GM13976 (cell line): ENCODE results near the gene HIP1R.

ENCODE experiments used
- DNase-seq: peaks from one replicate; pipeline ENCODE4 v3.0.0; 2012; ENCODE audit warnings: low spot score
- in situ Hi-C: fragments of 300-500 bp; cut with MboI; formaldehyde crosslinking; loops from one replicate; pipeline ENCODE4 v1.12.0; 2022; ENCODE audit warnings: low sequenced_read_pairs, mixed read lengths, inconsistent platforms; ENCODE audit not compliant: unreplicated experiment
- TF ChIP-seq, protein P1 (sequence below): IDR thresholded peaks from 2 replicates; pipeline ENCODE4 v1.5.1; 2012; ENCODE audit warnings: borderline replicate concordance, mild to moderate bottlenecking; ENCODE audit not compliant: insufficient read depth; ENCODE audit errors: extremely low read depth, missing control alignments, control extremely low read depth

Gene HIP1R

DNA sequence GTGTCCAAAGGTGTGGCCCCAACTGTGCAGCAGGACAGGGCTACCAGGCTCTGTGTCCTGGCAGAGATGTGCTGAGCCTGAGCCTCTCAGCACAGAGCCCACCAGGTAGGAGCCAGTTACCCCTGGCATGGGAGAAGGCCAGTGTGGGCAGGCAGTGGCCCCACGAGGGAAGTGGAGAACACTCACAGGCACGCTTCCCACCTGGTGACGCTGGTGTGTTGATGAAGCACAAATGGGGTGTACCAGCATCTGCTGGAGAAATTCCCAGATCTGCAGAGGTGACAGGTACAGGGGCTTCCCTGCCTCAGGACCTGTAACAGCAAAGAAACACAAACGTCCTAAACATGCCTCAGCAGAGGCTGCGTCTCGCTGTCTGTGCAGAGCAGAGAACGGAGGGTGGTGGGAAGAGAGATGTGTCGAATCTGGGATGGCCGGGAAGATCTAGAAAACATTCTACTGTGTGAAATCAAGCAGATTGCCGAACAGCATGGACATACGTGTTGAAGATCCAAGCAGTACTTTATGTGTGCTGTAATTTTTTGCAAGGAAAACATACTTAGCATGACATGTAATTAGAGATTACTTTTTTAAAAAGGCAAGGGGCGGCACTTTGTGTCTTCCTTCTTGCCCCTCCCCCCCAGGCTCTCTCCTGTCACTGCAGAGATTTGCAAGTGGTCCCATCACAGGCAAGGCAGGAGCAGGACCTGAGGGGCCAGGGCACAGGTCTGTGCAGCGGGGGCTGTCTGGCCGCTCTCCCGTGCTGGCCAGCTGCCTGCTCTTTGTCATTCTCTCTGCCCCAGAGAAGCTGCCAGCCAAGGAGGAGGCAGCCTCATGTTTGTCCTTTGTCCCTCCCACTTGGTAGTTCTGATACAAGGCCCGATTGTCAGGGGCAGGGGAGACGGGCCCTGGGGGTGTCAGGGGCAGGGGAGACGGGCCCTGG lies 17.3 kb downstream of the HIP1R start:
- TF ChIP-seq, protein P1, sequence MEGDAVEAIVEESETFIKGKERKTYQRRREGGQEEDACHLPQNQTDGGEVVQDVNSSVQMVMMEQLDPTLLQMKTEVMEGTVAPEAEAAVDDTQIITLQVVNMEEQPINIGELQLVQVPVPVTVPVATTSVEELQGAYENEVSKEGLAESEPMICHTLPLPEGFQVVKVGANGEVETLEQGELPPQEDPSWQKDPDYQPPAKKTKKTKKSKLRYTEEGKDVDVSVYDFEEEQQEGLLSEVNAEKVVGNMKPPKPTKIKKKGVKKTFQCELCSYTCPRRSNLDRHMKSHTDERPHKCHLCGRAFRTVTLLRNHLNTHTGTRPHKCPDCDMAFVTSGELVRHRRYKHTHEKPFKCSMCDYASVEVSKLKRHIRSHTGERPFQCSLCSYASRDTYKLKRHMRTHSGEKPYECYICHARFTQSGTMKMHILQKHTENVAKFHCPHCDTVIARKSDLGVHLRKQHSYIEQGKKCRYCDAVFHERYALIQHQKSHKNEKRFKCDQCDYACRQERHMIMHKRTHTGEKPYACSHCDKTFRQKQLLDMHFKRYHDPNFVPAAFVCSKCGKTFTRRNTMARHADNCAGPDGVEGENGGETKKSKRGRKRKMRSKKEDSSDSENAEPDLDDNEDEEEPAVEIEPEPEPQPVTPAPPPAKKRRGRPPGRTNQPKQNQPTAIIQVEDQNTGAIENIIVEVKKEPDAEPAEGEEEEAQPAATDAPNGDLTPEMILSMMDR: no peak
- no peak for DNase-seq
- in situ Hi-C loops: loop anchor here (25.0 kb wide), 1 partner anchor 385 kb away; the partner anchor contains the start of genes MPHOSPH9 and MTRFR

GRCh38 chr12:122853582-122854245 lies 18.5 kb downstream of the HIP1R start:
- no peak for DNase-seq
- in situ Hi-C loops: loop anchor here (25.0 kb wide), 1 partner anchor 384 kb away; the partner anchor contains the start of genes MPHOSPH9 and MTRFR
- TF ChIP-seq, protein P1: no peak

DNA sequence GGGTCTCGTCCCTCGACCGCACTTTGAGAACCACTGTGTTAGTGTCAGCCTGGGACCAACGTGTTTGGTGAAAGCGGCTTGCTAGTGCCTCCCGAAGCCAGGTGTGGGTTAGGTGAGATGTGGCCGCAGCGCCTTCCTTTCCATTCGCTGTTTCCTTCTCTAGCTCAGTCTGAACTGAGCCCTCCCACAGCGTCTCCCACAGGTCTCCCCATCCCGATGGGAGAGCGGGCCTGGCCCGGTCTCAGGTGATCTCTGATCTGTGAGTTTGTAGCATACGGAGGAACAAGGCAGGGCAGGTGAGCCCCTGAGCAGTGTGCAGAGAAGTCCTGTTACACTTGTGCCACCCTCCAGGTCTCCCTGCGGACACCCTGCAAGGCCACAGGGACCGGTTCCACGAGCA lies 19.3 kb downstream of the HIP1R start:
- DNase-seq: no peak
- in situ Hi-C loops: loop anchor here (25.0 kb wide), 1 partner anchor 383 kb away; the partner anchor contains the start of genes MPHOSPH9 and MTRFR
- TF ChIP-seq, protein P1: no peak

DNA sequence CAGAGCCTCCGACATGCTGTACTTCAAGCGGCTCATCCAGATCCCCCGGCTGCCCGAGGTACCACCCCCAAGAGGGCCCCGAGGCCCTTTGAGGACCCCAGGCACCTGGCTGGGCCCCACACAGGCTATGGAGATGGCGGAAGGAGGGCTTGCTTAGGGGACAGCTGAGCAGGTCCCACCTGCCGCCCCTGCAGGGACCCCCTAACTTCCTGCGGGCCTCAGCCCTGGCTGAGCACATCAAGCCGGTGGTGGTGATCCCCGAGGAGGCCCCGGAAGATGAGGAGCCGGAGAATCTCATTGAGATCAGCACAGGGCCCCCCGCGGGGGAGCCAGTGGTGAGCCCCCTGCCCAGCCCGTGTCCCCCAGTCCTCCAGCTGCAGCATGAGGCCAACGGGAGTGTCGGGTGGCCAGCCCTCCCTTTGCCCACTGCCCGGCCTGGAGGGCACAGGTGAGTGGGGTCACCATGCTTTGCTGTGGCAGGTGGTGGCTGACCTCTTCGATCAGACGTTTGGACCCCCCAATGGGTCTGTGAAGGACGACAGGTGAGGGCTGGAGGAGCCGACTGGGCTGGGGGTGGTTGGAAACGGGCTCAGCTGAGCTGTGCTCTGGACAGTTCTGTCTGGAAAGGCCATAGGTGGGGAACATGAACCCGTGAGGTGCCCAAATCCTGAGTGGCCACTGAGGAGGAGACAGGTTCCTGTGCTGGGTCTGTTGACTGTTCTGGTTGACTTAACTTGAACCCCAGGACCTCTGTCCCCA lies 20.0 kb downstream of the HIP1R start:
- TF ChIP-seq, protein P1: no peak
- DNase-seq: no peak
- in situ Hi-C loops: loop anchor here (5.0 to 25.0 kb wide), 2 partner anchors 97 to 382 kb away; partner anchors contain the start of genes MPHOSPH9 and MTRFR

DNA sequence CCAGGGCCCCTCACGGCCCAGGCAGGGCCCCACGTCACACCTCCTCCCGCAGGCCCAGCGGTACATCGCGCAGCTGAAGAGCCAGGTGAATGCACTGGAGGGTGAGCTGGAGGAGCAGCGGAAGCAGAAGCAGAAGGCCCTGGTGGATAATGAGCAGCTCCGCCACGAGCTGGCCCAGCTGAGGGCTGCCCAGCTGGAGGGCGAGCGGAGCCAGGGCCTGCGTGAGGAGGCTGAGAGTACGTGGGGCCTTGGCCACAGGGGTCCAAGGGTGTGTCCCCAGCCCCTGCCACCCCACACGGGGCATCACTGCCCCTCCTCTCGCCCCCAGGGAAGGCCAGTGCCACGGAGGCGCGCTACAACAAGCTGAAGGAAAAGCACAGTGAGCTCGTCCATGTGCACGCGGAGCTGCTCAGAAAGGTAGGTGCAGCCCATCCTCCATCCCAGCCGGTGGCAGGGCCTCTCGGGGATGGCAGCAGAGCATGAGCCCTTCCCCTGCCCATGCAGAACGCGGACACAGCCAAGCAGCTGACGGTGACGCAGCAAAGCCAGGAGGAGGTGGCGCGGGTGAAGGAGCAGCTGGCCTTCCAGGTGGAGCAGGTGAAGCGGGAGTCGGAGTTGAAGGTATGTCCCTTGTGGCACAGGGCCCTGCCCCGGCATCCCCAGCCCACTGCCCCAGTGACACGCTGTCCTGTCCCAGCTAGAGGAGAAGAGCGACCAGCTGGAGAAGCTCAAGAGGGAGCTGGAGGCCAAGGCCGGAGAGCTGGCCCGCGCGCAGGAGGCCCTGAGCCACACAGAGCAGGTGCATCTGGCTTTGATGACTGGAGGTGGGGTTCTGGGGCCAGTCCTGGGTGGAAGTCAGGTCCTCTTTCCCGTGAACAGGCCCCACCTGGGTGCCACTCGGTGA lies 20.9 kb downstream of the HIP1R start:
- in situ Hi-C loops: loop anchor here (5.0 to 25.0 kb wide), 2 partner anchors 96 to 381 kb away; partner anchors contain the start of genes MPHOSPH9 and MTRFR
- DNase-seq: no peak
- TF ChIP-seq, protein P1: no peak
